NCI-H82 treated with DMSO at 0.1 percent for 48 hours (cell line): Measurements from ENCODE around the gene KCTD4.

Experiments used
- DNase-seq: peaks from one replicate; lab custom pipeline; 2025; ENCODE audit not compliant: unreplicated experiment; lab: John Stamatoyannopoulos, UW

KCTD4 gene

GRCh38 chr13:45178349-45179162, 22.3 kb downstream of the KCTD4 start:
- DNase-seq = no peak

GRCh38 chr13:45174478-45174877, 26.4 kb downstream of the KCTD4 start:
- DNase-seq = no peak

DNA sequence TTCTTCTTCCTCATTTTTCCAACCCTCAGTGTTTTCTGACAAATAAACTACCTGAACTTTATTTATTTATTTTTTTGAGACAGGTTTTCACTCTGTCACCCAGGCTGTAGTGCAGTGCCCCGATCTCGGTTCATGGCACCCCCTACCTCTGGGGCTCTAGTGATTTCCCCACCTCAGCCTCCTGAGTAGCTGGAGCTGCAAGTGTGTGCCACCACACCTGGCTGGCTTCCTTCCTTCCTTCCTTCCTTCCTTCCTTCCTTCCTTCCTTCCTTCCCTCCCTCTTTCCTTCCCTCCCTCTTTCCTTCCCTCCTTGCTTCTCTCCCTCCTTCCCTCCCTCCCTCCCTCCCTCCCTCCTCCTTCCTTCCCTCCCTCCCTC, 32.3 kb downstream of the KCTD4 start:
- DNase-seq = no peak

GRCh38 chr13:45167611-45168554, 33.0 kb downstream of the KCTD4 start:
- no peak for DNase-seq

- DNase-seq = no peak
Observed at GRCh38 chr13:45166858-45167257, 34.0 kb downstream of the KCTD4 start.

GRCh38 chr13:45162821-45163220, 38.0 kb downstream of the KCTD4 start:
- no peak for DNase-seq

GRCh38 chr13:45162194-45162593, 38.7 kb downstream of the KCTD4 start:
- no peak for DNase-seq

GRCh38 chr13:45156565-45157361, 44.1 kb downstream of the KCTD4 start:
- no peak for DNase-seq

GRCh38 chr13:45149964-45150363, 50.9 kb downstream of the KCTD4 start:
- DNase-seq = no peak

GRCh38 chr13:45143346-45143751, 57.5 kb downstream of the KCTD4 start:
- DNase-seq = no peak
